ENCODE results near the gene MARVELD2. TPM values are rescaled to one million over a fixed set of nuclear protein-coding genes. Genes with fewer than 3 reads are reported as not detected.
"Not testable (repeated sequence)": the region's sequence is repeated elsewhere in the genome, so short reads cannot be mapped to it uniquely, and the experiment has no call there.

MARVELD2 gene
- total RNA-seq = 5.5 TPM

GRCh38 chr5:69414885-69415583, at the start of gene MARVELD2:
Gene MARVELD2, plus strand, starts transcription at chr5:69415116. Its CDS starts 4,270 bp downstream, at chr5:69419386.
- no peak for DNase-seq

GRCh38 chr5:69367697-69368279, 47.1 kb upstream of the MARVELD2 start:
- DNase-seq = no peak

- DNase-seq = peak; percentile 32
These were observed 46.2 kb upstream of the MARVELD2 start for GRCh38 chr5:69368458-69369339.

GRCh38 chr5:69369340-69370121, 45.4 kb upstream of the MARVELD2 start, which contains the start of the genes AK6, RAD17 and TAF9:
Gene AK6, minus strand, starts transcription at chr5:69369520. Its CDS starts 30 bp downstream, at chr5:69369490.
Gene RAD17, plus strand, starts transcription at chr5:69369818. Its CDS starts 2,391 bp downstream, at chr5:69372209.
Gene TAF9, minus strand, starts transcription at chr5:69369520. Its CDS starts 3,783 bp downstream, at chr5:69365737.
- peak; percentile 95 for DNase-seq

- not testable (repeated sequence) for DNase-seq
These were observed 44.6 kb upstream of the MARVELD2 start for GRCh38 chr5:69370335-69370734.

- DNase-seq = no peak
These were observed 42.5 kb upstream of the MARVELD2 start for GRCh38 chr5:69372394-69372793.

- no peak for DNase-seq
These were observed 39.9 kb upstream of the MARVELD2 start for GRCh38 chr5:69374911-69375446.

- no peak for DNase-seq
These were observed 36.5 kb upstream of the MARVELD2 start for GRCh38 chr5:69378376-69378775.

GRCh38 chr5:69404659-69405330, 10.1 kb upstream of the MARVELD2 start:
- DNase-seq = no peak

- no peak for DNase-seq
These were observed 655 bp downstream of the MARVELD2 start for GRCh38 chr5:69415584-69415958.

GRCh38 chr5:69416180-69416579, 1.3 kb downstream of the MARVELD2 start:
- no peak for DNase-seq

GRCh38 chr5:69416699-69417098, 1.8 kb downstream of the MARVELD2 start:
- DNase-seq = no peak

- DNase-seq = no peak
These were observed 3.6 kb downstream of the MARVELD2 start for GRCh38 chr5:69418554-69418953.

GRCh38 chr5:69431424-69432303, 16.7 kb downstream of the MARVELD2 start:
- DNase-seq = no peak

GRCh38 chr5:69432412-69433206, 17.7 kb downstream of the MARVELD2 start:
- no peak for DNase-seq

- not testable (repeated sequence) for DNase-seq
These were observed 20.5 kb downstream of the MARVELD2 start for GRCh38 chr5:69435276-69435884.

GRCh38 chr5:69444127-69444754, 29.3 kb downstream of the MARVELD2 start:
- DNase-seq = no peak

- DNase-seq = no peak
These were observed 34.6 kb downstream of the MARVELD2 start for GRCh38 chr5:69449511-69449910.

Data from skin of body (tissue), 2 donors.